ENCODE measurements around the gene HARBI1. TPM values are rescaled to one million over a fixed set of nuclear protein-coding genes. Genes with fewer than 3 reads are reported as not detected.

HARBI1 gene
- total RNA-seq, 4 donors from 2014 or later: 2.8 to 5.6 (median 3.5) TPM

DNA sequence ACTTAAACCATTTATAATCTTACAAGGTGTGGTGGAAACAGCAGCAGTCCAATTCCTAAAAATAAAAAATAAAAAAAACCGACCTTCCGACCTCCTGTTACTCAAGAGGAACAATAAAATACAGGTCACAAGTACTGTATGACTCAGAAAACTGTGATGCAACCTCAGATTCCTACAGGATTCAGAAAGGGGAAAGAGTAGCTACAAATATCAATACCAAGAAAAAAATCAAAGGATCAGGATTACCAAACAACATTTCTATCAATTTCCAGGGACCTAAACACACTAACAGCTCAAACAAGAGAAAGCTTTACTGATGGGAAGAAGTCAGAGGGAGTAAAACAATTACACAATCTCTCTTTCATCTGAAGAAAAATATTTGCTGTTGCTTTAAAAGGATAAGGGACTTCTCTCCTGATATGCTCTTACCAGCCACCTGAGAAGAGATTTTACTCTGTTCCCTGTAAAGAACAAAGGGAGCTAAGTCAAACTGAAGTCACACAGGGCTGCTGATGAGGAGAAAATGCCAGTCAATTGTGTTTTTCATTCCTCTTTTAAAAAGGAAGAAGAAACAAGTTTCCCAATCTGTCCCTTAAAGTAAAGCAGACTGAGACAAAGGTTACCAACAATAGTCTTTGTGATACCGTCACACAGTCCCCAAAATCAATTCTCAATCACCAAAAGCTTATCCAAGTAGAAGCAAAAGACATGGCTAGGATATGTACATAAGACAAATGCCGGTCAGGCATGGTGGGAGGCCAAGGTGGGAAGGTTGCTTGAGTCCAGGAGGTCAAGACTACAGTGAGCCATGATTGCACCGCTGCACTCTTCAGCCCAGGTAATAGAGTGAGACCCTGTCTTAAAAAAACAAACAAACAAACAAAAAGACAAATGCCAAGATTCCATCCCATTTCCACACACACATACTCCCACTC is 62.5 kb downstream of the HARBI1 start:
- DNase-seq (ENCODE audit: low spot score in 2 of 2): no peak
- H3K4me1 ChIP-seq: peaks cover 33% of the 10 kb centered on the region
- H3K4me3 ChIP-seq: no peak overlapping the region
- peak overlapping the region; percentile 80 for H3K27ac ChIP-seq
- no peak for TF ChIP-seq POLR2AphosphoS5 (IDR thresholded peaks at IDR 0.05)
- no peak for TF ChIP-seq CTCF (IDR thresholded peaks at IDR 0.05)
- TF ChIP-seq EP300 (IDR thresholded peaks at IDR 0.05): no peak
- TF ChIP-seq POLR2A (IDR thresholded peaks at IDR 0.05): no peak
- no peaks in the 10 kb centered on the region for H3K9me3 ChIP-seq
- no peaks in the 10 kb centered on the region for H3K36me3 ChIP-seq
- H3K27me3 ChIP-seq: no peaks in the 10 kb centered on the region
- 57% methylated on average over 5 of the region's 5 CpGs for WGBS

GRCh38 chr11:46553814-46554212 is 63.2 kb downstream of the HARBI1 start:
- no peaks in the 10 kb centered on the region for H3K9me3 ChIP-seq
- peak overlapping the region; percentile 80 for H3K27ac ChIP-seq
- no peaks in the 10 kb centered on the region for H3K27me3 ChIP-seq
- TF ChIP-seq CTCF (IDR thresholded peaks at IDR 0.05): no peak
- no peak for TF ChIP-seq EP300 (IDR thresholded peaks at IDR 0.05)
- TF ChIP-seq POLR2AphosphoS5 (IDR thresholded peaks at IDR 0.05): no peak
- no peak for TF ChIP-seq POLR2A (IDR thresholded peaks at IDR 0.05)
- H3K4me3 ChIP-seq: no peak overlapping the region
- DNase-seq (ENCODE audit: low spot score in 2 of 2): no peak
- 6% methylated on average over 1 of the region's 1 CpG for WGBS
- H3K36me3 ChIP-seq: no peaks in the 10 kb centered on the region
- H3K4me1 ChIP-seq: peaks cover 28% of the 10 kb centered on the region

Other genes with a start within 250 kb of the HARBI1 start
- gene MDK, start 235.6 kb downstream of the HARBI1 start, total RNA-seq: 10 to 100 TPM in 3 of 4 donors, 1 to 10 TPM in 1; 9.1 to 22.6 (median 13.9) TPM
- gene CHRM4, start 225.5 kb downstream of the HARBI1 start, total RNA-seq: 1 to 10 TPM in 3 of 4 donors, under 1 TPM in 1; 0.80 to 3.0 (median 2.6) TPM
- 10 to 100 TPM; 38.6 to 63.2 (median 45.6) TPM for gene AMBRA1, start 23.2 kb downstream of the HARBI1 start, total RNA-seq
- gene ATG13, start 326 bp upstream of the HARBI1 start, total RNA-seq: 10 to 100 TPM; 68.8 to 94.3 (median 90.2) TPM
- gene ARHGAP1, start 83.4 kb upstream of the HARBI1 start, total RNA-seq: 10 to 100 TPM; 53.7 to 72.5 (median 68.5) TPM
- 10 to 100 TPM; 11.6 to 25.6 (median 13.7) TPM for gene ZNF408, start 83.8 kb upstream of the HARBI1 start, total RNA-seq
- gene F2, start 102.0 kb upstream of the HARBI1 start, total RNA-seq: 1 to 10 TPM in 1 of 4 donors, not detected in 3; 1.6 TPM
- 10 to 100 TPM; 29.9 to 59.2 (median 38.9) TPM for gene CKAP5, start 229.1 kb upstream of the HARBI1 start, total RNA-seq

Measured in suprapubic skin (tissue), 4 donors.